DMS153 treated with DMSO at 0.1 percent for 48 hours (cell line): ENCODE data around the gene CTDNEP1.

Source experiments
- DNase-seq: peaks from one replicate; lab custom pipeline; 2025; ENCODE audit not compliant: unreplicated experiment; lab: John Stamatoyannopoulos, UW

CTDNEP1 gene

DNA sequence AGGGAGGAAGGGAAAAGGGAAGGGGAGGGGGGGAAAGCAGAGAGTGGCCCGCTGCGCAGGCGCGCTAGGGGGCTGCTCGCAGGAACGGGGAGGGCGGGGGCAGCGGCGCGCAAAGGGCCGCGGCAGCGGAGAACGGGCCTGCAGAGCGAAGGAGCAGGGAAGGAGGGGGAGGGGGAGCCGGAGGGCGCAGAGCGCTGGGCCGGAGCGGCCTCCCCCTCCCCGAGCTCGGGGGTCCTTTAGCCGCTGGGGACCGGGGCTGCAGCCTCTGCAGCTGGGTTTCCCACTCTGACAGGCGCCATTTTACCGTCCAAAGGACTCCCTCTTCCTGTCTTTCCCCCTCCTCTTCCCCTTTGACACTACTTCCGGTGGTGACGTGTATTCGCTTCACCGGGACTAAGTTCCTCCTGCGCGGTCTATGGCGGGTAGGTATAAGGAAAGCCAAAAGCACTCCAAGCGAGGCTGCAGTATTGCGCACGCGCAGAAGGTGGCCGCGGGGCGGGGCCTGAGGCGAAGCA is at the start of gene CTDNEP1:
TSS of gene CTDNEP1 (minus strand) at position 74 of the 515 bp plus-strand sequence. CDS start 438 bp downstream, outside the sequence.
- peak; percentile 64 for DNase-seq

- DNase-seq, result peak; percentile 2
Measured at GRCh38 chr17:7296189-7296861, 44.8 kb upstream of the CTDNEP1 start.

- DNase-seq, result no peak
Measured at GRCh38 chr17:7295230-7296180, 44.0 kb upstream of the CTDNEP1 start.

DNA sequence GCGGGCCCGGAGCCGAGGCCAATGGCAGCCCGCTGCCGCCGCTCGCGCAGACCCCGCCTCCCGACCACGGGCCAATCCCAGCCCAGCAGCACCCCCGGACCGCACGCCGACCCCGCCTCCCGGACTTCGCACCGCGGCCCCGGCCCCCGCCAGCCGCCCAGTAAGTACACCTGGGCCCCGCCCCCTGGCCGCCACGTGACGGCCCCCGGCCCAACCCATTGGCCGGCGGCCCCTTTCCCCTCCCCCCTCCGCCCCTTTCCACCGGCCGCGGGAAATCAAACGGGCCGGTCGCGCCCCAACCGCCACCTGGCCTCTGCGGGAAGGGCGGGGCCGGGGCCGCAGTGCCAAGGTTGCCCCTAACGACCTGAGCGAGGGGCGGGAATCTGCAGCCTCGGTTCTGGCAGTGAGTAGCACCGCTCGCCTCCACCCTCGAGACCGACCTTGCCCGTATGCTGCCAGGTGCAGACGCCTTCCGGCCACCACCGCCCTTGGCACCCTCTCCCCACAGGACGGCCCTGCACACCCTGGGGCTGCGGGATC is 43.1 kb upstream of the CTDNEP1 start, which contains the start of gene YBX2:
TSS of gene YBX2 (minus strand) at position 26 of the 540 bp plus-strand sequence. CDS start 139 bp downstream, outside the sequence.
- peak; percentile 76 for DNase-seq

GRCh38 chr17:7293816-7294613 is 42.5 kb upstream of the CTDNEP1 start:
- DNase-seq, result peak; percentile 15

GRCh38 chr17:7293159-7293558 is 41.6 kb upstream of the CTDNEP1 start:
- DNase-seq, result no peak

DNA sequence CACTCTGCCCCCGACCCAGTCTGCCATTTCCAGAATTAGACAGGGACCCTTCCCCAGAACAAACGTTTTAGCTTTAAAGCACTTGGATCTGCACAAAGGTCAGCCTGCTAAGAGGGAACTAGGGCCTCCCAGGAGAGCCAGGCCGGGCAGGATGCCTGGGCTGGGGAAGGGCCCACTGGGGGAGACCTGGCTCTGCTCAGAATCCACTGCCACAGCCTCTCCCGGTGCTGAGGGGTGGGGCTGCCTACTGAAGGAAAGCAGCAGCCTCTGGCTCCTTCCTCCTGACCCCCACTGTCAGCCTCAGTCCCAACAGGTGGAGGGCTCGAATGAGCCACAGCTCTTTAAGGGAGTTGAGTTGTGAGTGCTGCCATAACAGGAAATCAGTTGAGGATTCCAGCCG is 41.2 kb upstream of the CTDNEP1 start:
- no peak for DNase-seq

GRCh38 chr17:7292194-7292593 is 40.7 kb upstream of the CTDNEP1 start:
- no peak for DNase-seq

DNA sequence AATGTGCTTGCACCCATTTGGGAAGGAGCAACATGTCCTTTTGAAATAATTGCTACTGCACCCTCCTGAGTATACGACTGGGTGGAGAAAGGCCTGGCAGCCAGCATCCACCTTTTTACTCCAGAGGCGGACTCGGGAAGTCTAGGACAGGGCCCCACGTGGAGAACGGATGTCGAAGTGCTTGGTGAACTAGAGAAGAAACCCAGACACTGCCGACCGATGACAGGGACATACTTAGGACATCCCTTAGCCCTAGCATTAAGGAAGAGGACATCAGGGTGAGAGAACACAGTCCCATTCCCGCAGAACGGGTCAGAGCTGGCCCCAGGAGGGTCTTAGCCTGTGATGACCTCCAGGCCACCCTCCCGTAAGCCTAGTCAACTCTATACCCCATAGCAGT is 39.2 kb upstream of the CTDNEP1 start:
- no peak for DNase-seq

DNA sequence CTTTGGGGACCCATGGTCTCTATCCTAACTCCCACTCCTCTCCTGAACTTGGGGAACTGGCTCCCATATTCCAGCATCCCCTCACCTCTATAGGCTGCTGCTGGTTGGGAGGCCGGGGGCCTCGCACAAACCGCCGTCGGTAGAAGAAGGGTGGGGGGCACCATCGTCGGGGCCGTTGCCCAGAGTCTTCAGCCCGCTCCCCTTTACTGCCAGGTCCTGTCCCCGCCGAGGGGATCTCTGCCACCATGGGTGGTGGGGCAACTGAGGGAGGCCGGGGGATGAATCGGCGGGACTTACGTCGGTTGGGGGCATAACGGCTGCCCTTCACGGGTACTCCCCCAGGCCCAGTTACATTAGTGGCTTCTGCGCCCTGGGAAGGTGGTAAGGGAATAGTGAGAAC is 38.6 kb upstream of the CTDNEP1 start:
- DNase-seq, result no peak

DNA sequence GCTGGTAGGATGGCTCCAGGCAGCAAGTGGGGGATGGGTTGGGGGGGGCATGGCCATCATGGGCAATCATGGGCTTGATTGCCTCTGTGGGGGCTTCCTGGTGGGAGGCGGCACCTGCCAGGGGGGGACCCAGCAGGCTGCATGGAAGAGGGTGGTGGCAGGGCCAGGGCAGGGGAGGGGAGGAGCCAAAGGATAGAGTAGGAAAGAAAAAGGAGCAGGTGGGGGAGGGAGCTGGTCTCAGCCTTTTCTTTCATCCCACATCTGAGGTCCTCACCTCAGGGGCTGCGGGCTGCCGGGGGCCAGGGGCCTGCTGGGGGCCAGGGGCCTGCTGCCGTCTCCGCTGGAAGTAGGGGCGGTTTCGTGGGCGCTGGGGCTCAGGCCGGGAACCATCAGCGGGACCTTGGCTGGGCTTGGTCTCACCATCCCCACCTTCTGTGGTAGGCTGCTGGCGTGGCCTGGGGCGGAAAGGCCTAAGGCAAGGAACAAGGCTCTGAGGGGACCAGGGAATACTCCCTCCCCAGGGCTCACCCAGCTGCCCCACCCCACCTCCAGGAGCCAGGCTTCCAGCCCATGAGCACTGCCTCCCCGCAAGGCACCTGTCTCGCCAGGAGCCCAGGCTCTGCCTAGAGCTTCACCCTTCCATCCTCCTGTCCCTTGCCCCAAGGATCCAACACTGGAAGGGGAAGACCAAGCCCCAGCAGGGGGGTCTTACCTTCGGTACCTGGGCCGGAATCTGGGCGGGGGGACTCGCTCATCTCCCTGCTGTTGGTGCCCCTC is 37.9 kb upstream of the CTDNEP1 start:
- no peak for DNase-seq

GRCh38 chr17:7285679-7286078 is 34.1 kb upstream of the CTDNEP1 start:
- no peak for DNase-seq

GRCh38 chr17:7284911-7285310 is 33.4 kb upstream of the CTDNEP1 start:
- no peak for DNase-seq

- DNase-seq, result no peak
Measured at GRCh38 chr17:7283471-7284216, 32.1 kb upstream of the CTDNEP1 start.

DNA sequence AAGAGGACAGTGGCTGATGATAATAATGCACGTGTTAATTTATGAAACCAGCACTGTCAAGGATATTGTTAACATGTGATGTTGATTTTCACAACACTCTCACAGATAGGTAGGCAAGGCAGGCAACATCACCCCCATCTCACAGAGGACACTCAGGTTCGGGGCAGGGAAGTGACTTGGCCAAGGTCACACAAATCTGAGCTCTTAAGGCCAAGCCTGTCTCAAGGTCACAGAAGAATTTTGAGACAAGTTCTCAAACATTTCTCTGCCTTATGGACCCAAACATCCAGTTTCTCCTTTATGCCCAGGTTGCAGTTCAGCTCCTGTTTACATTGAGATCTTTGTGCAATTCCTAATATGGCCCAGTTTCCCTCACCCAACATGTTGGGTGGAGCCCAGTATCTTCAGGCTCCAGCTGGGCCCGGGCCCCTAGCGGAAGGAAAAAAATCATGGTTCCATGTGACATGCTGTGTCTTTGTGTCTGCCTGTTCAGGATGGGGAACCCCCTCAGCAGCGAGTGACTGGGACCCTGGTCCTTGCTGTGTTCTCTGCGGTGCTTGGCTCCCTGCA is 31.3 kb upstream of the CTDNEP1 start:
- DNase-seq, result no peak

DNA sequence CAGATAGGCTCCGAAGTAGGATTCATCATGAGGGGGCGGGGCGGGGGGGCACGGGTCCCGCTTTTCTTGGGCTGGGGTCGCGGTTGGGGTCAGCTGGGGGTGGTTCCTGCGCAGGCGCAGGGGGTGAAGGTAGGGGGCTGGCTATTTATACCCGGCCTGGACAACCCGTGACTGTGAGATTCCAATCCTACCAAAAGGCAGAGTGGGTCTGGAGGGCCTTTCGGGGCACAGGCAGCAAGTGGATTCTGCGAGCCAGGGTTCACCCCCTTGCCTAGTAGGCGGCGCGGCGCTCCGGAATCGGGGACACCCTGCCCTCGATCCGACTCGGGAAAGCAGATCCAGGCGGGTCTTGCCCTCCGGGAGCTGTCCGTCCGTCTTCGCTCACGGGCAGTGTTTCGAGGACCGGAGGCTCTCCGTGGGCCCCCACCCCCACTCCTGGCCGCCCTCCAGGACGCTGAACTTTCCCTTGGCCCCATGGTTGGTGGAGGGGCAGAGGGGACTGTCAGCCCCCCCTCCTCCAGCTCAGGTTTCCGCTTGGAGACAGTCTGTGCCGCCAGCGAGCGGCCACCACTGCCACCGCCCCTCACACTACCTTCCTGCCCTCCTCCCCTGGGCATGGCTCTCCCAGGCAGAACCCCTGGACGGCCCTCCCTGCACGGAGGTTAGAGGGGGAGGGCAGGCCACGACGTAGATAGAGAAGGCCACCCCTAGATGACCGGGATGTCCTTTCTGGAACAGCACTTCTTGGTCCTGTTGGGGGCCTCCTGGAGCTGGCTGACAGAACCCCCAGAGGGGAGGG is 30.6 kb upstream of the CTDNEP1 start:
- no peak for DNase-seq

GRCh38 chr17:7281074-7281952 is 29.8 kb upstream of the CTDNEP1 start, which contains the start of gene SLC2A4:
Gene SLC2A4, plus strand, starts transcription at chr17:7281718. Its CDS starts 217 bp downstream, at chr17:7281935.
- DNase-seq, result peak; percentile 6
